ENCODE data around the gene SUCLG2.

GRCh38 chr3:67647390-67647878 is 7.0 kb downstream of the SUCLG2 start:
- TF ChIP-seq POLR2A (IDR thresholded peaks at IDR 0.05; ENCODE audit: low read depth, low read length) (no peak), TAF1 (IDR thresholded peaks at IDR 0.05; ENCODE audit: low read depth, low read length) (no peak)

Data from GM12891 (cell line).